ENCODE data around the gene ZNF219.
A peak's percentile ranks its signal among the peaks of the same experiment; 100 is the strongest.

Gene ZNF219

GRCh38 chr14:21098076-21098891 is at the start of gene ZNF219:
Gene ZNF219, minus strand, starts transcription at chr14:21098655. Its CDS starts 5,064 bp downstream, at chr14:21093591.
- no peak for DNase-seq (ENCODE audit: low read depth)

- DNase-seq (ENCODE audit: low read depth) = no peak
Measured at GRCh38 chr14:21145437-21145836, 47.0 kb upstream of the ZNF219 start.

GRCh38 chr14:21142357-21142756 is 43.9 kb upstream of the ZNF219 start:
- no peak for DNase-seq (ENCODE audit: low read depth)

DNA sequence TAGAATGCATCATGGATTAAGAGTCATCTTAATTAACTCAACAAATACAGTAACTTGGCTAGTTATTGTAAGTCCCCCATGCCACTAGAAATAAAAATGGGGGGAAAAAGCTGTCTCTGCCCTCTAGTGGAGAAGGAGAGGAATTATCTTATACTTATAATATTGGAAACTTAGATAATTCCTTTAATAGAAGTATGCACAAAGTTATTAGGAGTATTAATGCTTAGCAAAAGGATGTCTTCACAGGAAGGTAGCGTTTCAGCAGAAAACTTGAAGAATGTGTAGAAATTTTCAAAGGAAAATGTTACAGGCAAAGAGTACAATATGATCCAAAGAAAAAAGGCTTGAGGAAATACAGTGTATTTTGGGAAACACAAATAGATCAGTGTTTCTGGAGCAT is 37.6 kb upstream of the ZNF219 start:
- no peak for DNase-seq (ENCODE audit: low read depth)

GRCh38 chr14:21133901-21134300 is 35.4 kb upstream of the ZNF219 start:
- no peak for DNase-seq (ENCODE audit: low read depth)

DNA sequence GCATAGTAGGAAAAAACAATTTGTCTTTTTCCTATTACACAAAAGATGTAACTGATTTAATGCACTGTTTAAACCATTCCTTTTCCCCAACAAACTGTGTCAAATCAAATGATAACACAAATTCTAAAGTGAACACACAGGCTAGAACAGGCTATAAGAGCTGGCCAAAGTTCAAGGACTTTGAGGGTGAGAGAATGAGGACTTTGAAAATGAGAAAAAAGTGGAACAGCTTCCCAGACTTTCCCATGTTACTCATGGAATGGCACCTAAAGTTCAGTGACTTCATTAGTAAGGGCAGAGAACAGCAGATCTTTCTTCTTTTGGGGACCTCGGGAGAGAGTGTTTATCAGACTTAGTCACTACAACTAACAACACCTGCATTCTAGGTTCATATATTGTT is 25.0 kb upstream of the ZNF219 start:
- no peak for DNase-seq (ENCODE audit: low read depth)

DNA sequence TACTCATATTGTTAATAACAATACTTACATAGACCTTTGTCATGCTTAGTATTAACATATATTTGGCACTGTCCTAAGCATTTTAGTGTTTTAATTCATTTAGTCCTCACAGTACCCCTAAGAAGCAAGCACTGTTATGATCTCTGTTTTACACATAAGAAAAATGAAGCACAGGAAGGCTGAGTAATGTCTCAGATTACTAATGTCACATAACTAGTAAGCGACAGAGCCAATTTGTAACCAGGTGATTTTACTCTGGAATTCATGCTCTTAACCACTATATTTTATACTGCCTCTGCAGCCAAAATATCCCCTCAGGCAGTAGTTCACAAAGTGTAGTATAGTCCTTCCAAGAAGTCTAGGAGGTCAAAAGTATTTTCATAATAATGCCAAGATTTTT is 22.7 kb upstream of the ZNF219 start:
- no peak for DNase-seq (ENCODE audit: low read depth)

DNA sequence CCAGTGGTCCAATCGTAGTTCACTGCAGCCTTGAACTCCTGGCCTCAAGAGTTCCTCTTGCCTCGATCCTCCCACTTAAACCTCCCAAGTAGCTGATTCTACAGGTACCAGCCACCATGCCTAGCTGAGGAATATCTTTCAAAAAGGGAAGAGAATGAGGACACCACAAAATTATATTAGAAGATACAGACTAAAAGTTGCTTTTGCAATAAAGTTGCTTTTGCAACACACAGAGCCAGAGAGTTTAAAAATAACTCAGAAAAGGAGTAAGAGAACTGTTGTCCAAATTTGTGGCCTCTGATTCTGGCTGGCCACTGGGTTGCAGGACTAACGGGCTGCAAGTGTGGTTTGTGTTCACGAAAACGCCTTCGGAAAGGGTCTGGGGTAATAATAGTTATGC is 22.2 kb upstream of the ZNF219 start:
- no peak for DNase-seq (ENCODE audit: low read depth)

- DNase-seq (ENCODE audit: low read depth) = no peak
Measured at GRCh38 chr14:21118933-21119332, 20.5 kb upstream of the ZNF219 start.

DNA sequence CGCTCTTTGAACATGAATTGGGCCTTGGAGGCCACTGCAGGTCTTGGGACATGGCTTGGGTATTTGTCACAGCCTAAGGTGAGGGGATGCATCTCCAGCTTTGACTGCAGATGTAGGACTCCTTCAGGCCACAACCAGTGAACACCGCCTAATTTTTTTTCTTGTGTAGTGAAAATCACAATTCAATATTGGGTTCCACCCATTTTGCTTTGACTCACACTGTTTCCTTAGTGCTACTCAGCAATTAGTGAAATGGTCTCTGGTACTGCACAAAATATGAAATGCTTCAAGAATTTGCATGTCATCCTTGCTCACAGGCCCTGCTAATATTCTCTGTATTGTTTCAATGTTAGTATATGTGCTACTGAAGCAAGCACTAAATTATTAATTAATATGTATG is 14.9 kb upstream of the ZNF219 start:
- DNase-seq (ENCODE audit: low read depth) = no peak

- no peak for DNase-seq (ENCODE audit: low read depth)
Measured at GRCh38 chr14:21112255-21112654, 13.8 kb upstream of the ZNF219 start.

- DNase-seq (ENCODE audit: low read depth) = no peak
Measured at GRCh38 chr14:21109377-21110138, 11.1 kb upstream of the ZNF219 start.

DNA sequence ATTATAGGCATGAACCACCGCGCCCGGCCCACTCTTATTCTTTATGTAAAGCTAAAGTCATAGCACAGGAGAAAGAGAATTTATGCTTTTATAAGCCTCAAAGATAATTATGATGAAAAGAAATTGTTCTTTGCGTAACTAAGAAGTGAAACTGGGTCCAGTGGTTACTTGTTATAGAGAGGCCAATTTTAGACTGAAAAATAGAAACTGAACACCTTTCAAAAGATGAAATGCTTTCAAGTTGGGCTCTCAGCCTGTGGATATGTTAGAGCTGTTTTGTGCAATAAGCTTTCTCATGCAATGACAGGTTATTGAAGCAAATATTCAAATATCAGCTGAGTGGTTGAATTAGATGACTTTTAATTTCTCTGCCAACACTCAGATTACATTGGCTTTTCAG is 10.3 kb upstream of the ZNF219 start:
- DNase-seq (ENCODE audit: low read depth) = no peak

DNA sequence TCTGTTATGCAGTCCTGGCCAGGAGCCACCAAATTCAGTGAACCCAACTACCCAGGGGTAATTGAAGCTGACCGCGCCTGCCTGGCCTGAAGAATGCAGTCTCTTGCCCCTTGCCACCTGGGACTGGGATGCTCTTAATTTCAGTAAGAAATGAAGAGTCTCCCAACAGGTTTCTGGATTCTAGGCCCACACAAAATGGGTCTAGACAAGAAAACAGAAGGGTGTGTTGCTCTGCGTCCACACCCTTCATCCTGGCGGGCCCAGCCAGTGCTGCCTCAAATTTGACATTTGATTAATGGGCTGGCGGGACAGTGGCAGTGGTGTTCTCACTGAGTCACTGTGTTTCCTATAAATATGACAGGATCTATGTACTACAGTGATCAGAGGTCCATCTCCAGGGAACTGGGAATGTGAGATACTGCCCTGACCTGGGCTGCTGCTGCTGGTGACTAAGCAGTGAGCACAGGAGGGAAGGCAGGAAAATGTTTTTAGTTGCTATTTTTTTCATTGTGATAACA is 8.9 kb upstream of the ZNF219 start:
- no peak for DNase-seq (ENCODE audit: low read depth)

DNA sequence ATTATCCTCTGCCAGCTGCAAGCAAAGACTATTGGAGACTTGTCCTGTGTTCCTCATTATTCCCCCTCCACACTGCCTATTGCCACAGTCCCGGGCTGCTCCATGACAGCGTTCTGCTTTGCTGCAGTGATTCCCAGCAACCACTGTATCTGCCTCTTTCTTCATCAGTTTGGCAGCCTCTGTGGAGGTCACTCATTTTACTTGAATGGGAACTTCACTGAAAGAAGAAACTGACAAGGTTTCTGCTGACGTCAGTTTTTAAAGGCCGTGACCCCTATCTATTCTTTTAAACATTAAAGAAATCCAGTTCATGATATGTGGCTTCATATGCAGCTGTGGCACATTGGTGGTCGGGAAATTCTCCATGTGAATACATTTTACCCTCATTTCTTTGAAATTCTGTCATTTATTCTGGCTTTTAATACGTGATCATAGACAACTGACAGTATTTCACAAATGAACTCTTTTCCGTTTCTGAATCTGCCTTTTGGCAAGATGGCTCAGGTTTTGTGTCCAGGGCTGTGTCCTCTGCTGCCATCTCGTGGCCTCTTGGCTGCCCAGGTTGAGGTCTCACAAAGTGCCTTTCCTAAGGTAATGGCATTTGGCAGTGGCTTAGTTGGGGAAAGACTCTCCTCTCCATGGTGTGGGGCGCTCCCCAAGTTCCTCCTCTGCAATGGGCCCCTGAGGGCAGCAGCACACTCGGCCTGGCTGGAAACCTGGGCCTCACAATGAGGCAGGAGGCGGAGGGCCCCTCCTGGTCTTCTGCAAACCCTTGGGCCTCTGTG is 8.2 kb upstream of the ZNF219 start:
- no peak for DNase-seq (ENCODE audit: low read depth)

DNA sequence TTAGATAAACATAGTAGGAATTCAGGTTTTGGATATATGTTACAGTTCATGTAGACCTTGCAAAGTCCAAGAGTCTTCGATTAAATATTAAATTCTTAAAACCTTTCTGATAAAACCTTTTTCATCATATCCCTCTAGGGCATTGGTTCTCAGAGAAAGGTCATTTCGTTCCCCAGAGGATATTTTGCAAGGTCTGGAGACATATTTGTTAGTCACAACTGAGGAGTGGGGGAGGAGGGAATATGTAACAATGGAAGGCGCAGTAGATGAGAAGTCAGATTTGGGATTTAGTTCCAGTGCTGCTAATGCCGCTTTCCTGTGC is 7.7 kb upstream of the ZNF219 start:
- no peak for DNase-seq (ENCODE audit: low read depth)

- no peak for DNase-seq (ENCODE audit: low read depth)
Measured at GRCh38 chr14:21105095-21105494, 6.6 kb upstream of the ZNF219 start.

GRCh38 chr14:21104448-21105060 is 6.1 kb upstream of the ZNF219 start:
- no peak for DNase-seq (ENCODE audit: low read depth)

DNA sequence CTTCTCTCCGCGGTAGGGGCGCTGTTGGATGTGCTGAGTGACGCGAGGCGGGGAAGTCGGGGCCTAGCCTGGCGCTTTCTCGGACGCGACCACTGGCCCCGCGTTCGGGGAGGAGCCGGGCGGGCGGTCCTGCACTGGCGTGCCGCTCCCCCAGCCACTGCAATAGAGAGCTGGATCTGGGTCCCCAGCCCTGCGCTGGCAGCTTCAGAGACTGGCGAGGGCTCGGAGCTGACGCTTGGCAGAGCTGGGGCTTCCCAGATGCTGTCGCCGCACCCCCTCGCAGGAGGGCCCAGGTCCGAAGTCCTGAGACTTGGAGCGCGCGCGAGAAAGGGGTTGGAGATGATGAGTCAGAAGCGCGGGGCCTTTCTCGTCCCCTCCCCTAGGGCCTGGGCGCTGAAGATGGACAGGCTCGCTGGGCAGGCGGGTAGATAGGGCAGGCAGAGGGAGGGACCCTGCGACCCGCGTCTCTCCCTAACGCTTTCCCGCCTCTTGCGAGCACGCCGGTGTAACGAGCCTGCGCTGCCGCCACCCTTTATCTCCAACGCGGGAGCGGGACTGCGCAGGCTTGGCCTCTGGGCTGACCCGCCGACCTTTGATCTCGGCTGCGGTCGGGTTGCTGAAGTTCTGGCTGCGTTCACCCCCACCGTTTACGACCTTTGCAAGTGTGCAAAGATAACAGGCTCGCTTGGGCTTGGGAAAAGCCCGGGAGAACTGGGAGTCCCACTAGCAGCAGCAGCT is 5.4 kb upstream of the ZNF219 start:
- DNase-seq (ENCODE audit: low read depth) = peak; percentile 74

DNA sequence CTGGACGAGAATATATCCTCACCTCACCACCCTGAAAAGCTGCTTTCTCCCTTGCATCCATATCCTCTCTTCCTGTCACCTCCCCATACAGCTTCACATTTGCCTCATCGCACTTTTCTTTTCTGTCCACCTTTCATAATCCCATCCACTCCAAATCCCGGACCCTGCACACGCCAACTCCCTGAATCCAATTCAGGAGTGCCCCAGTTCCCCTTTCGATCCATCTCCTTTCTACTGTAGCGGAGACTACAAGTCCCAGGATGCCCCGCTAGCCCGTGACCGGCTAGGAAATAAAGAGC is 4.9 kb upstream of the ZNF219 start:
- no peak for DNase-seq (ENCODE audit: low read depth)

DNA sequence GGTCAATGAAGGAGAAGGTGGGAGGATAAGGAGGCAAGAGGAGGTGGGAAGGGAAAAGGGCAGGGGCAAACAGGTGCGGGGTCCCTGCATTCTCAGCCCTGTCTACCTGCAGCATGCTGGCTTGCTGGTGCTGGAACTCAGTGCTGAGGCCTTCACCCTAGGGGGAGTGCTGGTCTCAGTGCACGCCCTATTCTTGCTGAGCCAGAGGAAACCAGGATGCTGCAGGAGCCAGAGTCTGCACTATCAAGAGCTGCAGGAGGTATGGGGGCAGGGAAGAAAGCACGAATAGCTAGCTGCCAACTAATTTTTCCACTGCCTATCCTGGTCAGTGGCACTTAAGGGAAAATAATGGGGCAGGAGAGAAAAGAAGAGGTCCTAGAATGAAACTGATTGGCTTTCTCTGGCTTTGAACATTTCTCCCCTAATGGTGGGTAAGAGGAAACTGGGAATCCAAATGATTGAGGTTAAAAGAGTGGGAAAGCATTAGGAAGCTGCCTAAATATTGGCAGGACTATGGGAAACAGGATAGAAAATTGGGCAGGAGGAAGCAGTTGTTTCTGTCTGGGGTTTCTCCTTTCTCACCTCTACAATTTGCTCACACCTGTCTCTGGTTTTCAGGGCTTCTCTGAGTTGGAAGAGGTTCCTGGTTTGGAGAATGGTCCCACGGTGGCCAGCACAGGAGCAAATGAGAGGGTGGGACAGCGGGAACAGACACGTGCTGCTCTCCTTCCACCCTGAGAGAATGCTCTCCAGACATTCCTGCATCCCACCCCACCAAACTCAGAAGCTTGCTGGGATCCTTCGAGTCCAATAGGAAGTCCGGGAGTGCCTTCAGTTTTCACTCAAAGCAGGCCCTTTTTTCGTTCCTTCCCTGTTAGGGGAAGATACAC is 4.3 kb upstream of the ZNF219 start:
- no peak for DNase-seq (ENCODE audit: low read depth)

Data from GM04503 (cell line).